Astrocyte (in vitro differentiated cells and primary cell): Measurements from ENCODE around the gene DAZL. TPM values are rescaled to one million over a fixed set of nuclear protein-coding genes. Genes with fewer than 3 reads are reported as not detected.

ENCODE experiments used
- DNase-seq: peaks from one replicate; pipeline ENCODE4 v3.0.0-alpha.2; 2010; ENCODE audit warnings: low read depth
- FAIRE-seq: peaks from 2 replicates; lab custom pipeline; 2011; peaks lifted over from hg19 to GRCh38; lab: Jason Lieb, UNC
- H2AFZ ChIP-seq: 2 replicates; pipeline ENCODE4 v1.6.0; 2012; ENCODE audit warnings: low read depth, low read length, inconsistent platforms
- H3K27ac ChIP-seq: 2 replicates; pipeline ENCODE4 v1.5.1; 2011; ENCODE audit warnings: low read depth, low read length, inconsistent platforms
- H3K27me3 ChIP-seq: 2 replicates; pipeline ENCODE4 v1.6.0; 2011; ENCODE audit warnings: low read length, inconsistent platforms; ENCODE audit not compliant: insufficient read depth
- H3K36me3 ChIP-seq: 2 replicates; pipeline ENCODE4 v1.5.1; 2011; ENCODE audit warnings: low read length, inconsistent platforms; ENCODE audit not compliant: insufficient read depth
- H3K4me1 ChIP-seq: 2 replicates; pipeline ENCODE4 v1.5.1; 2011; ENCODE audit warnings: low read length, inconsistent platforms; ENCODE audit not compliant: insufficient read depth
- H3K4me2 ChIP-seq: 2 replicates; pipeline ENCODE4 v1.6.0; 2012; ENCODE audit warnings: low read length, inconsistent platforms
- H3K4me3 ChIP-seq: 2 replicates; pipeline ENCODE4 v1.5.1; 2011; ENCODE audit warnings: low read depth, mild to moderate bottlenecking, low read length, inconsistent platforms; ENCODE audit not compliant: insufficient read depth
- H3K79me2 ChIP-seq: 2 replicates; pipeline ENCODE4 v1.6.0; 2012; ENCODE audit warnings: mild to moderate bottlenecking, low read length, inconsistent platforms; ENCODE audit not compliant: insufficient read depth
- H3K9ac ChIP-seq: 2 replicates; pipeline ENCODE4 v1.6.0; 2012; ENCODE audit warnings: mild to moderate bottlenecking, low read length, inconsistent platforms
- H3K9me3 ChIP-seq: 2 replicates; pipeline ENCODE4 v1.5.1; 2012; ENCODE audit warnings: low read depth, mild to moderate bottlenecking, low read length, inconsistent platforms; ENCODE audit not compliant: insufficient read depth
- H4K20me1 ChIP-seq: 2 replicates; pipeline ENCODE4 v1.6.0; 2012; ENCODE audit warnings: low read length, inconsistent platforms; ENCODE audit not compliant: insufficient read depth
- H3K27ac Mint-ChIP-seq: one replicate; pipeline ENCODE4 v1.8.0; 2021; ENCODE audit warnings: mild to moderate bottlenecking, mixed read lengths; ENCODE audit not compliant: unreplicated experiment
- H3K27me3 Mint-ChIP-seq: one replicate; pipeline ENCODE4 v1.8.0; 2021; ENCODE audit warnings: low read depth, mixed read lengths; ENCODE audit not compliant: unreplicated experiment
- H3K36me3 Mint-ChIP-seq: one replicate; pipeline ENCODE4 v1.8.0; 2021; ENCODE audit warnings: low read depth, mixed read lengths; ENCODE audit not compliant: unreplicated experiment
- H3K4me1 Mint-ChIP-seq: one replicate; pipeline ENCODE4 v1.8.0; 2021; ENCODE audit warnings: low read depth, mixed read lengths; ENCODE audit not compliant: unreplicated experiment
- H3K4me3 Mint-ChIP-seq: one replicate; pipeline ENCODE4 v1.8.0; 2021; ENCODE audit warnings: mild to moderate bottlenecking, moderate library complexity, mixed read lengths; ENCODE audit not compliant: unreplicated experiment
- H3K9me3 Mint-ChIP-seq: one replicate; pipeline ENCODE4 v1.8.0; 2021; ENCODE audit warnings: mild to moderate bottlenecking, mixed read lengths; ENCODE audit not compliant: unreplicated experiment
- EZH2 ChIP-seq: IDR thresholded peaks from 2 replicates; pipeline ENCODE4 v1.6.1; 2012; ENCODE audit warnings: mild to moderate bottlenecking, low read length, inconsistent platforms; ENCODE audit not compliant: insufficient read depth
- total RNA-seq: library from RNA; stranded (reverse); gene quantifications from 2 replicates; pipeline ENCODE4 v1.2.1, GENCODE V29; 2021
- TF ChIP-seq, protein P1 (sequence below): IDR thresholded peaks from 2 replicates; pipeline ENCODE4 v1.5.1; 2011; ENCODE audit warnings: low read depth, mild to moderate bottlenecking, inconsistent platforms, low read length, moderate library complexity; ENCODE audit not compliant: insufficient read depth

The DAZL gene
- total RNA-seq, 1 donor from 2014 or later, result not detected

DNA sequence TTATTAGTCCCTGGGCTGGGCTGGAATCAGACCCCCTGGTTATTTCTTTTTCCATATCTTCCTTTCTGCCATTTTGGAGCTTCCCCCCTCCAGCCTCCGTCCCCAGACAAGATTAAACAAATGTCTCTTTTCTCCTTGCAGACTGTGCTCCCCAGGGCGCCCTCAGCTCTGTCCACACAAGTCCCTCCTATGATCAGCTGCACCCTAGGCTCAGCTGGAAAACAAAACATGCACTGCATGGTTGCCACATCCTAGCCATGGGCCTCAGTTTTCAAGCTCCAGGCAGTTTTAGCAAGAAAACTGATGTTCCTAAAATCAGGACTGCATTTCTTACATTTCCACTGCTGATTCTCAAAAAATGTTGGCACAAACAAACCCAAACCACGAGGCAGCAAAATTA is 68.2 kb downstream of the DAZL start:
- H3K4me3 ChIP-seq, result no peak overlapping the region
- no peaks in the 10 kb centered on the region for H3K9me3 ChIP-seq
- H3K4me3 Mint-ChIP-seq, result no peak overlapping the region
- no peaks in the 10 kb centered on the region for H4K20me1 ChIP-seq
- no peaks in the 10 kb centered on the region for H3K79me2 ChIP-seq
- H3K9me3 Mint-ChIP-seq, result no peaks in the 10 kb centered on the region
- peaks cover 16% of the 10 kb centered on the region for H3K27me3 ChIP-seq
- H3K36me3 ChIP-seq, result no peaks in the 10 kb centered on the region
- DNase-seq, result no peak
- FAIRE-seq, result no peak
- H3K4me2 ChIP-seq, result no peak overlapping the region
- TF ChIP-seq EZH2, result no peak
- TF ChIP-seq, protein P1, sequence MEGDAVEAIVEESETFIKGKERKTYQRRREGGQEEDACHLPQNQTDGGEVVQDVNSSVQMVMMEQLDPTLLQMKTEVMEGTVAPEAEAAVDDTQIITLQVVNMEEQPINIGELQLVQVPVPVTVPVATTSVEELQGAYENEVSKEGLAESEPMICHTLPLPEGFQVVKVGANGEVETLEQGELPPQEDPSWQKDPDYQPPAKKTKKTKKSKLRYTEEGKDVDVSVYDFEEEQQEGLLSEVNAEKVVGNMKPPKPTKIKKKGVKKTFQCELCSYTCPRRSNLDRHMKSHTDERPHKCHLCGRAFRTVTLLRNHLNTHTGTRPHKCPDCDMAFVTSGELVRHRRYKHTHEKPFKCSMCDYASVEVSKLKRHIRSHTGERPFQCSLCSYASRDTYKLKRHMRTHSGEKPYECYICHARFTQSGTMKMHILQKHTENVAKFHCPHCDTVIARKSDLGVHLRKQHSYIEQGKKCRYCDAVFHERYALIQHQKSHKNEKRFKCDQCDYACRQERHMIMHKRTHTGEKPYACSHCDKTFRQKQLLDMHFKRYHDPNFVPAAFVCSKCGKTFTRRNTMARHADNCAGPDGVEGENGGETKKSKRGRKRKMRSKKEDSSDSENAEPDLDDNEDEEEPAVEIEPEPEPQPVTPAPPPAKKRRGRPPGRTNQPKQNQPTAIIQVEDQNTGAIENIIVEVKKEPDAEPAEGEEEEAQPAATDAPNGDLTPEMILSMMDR, result no peak
- H3K4me1 ChIP-seq, result no peaks in the 10 kb centered on the region
- H3K4me1 Mint-ChIP-seq, result peaks cover 2% of the 10 kb centered on the region
- no peaks in the 10 kb centered on the region for H3K36me3 Mint-ChIP-seq
- H3K27ac Mint-ChIP-seq, result no peak overlapping the region
- H3K27ac ChIP-seq, result no peak overlapping the region
- H3K27me3 Mint-ChIP-seq, result peaks cover 7% of the 10 kb centered on the region
- no peak overlapping the region for H3K9ac ChIP-seq
- no peak overlapping the region for H2AFZ ChIP-seq

Other genes with a start within 250 kb of the DAZL start
- gene RFTN1, start 91.7 kb downstream of the DAZL start, total RNA-seq, result 49.5 and 56.8 TPM in 2 replicates